Measurements from ENCODE around the gene TRPV3. TPM values are rescaled to one million over a fixed set of nuclear protein-coding genes. Genes with fewer than 3 reads are reported as not detected.

Gene TRPV3
- total RNA-seq, 4 donors from 2014 or later = 4.2 to 21.4 (median 9.7) TPM

DNA sequence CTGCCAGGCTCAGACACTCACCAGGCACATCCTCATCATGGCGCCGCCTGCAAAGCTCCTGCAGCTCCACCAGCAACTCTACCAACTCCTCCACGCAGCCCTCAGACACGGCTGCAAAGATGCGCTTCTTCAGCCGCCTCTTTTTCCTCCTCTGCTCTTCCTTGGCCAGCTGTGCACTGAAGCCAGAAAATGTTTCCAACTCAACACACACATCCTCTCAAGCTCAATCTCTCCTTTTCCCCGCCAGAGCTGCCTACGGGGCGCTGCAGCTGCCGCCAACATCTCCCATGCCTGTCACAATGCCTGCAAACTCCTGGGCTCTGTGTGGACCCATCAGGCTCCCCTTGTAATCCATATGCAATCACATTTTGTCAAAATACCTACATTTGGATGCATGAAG, 14.2 kb downstream of the TRPV3 start:
- DNase-seq (ENCODE audit: low spot score in 2 of 2) = no peak
- Histone ChIP-seq H3K27ac (no peak overlapping the region), H3K9me3 (no peaks in the 10 kb centered on the region), H3K27me3 (no peaks in the 10 kb centered on the region), H3K4me3 (no peak overlapping the region), H3K36me3 (no peaks in the 10 kb centered on the region), H3K4me1 (peaks cover 0 to 3% (median 0%) of the 10 kb centered on the region in 4 donors)
- TF ChIP-seq CTCF (IDR thresholded peaks at IDR 0.05) (no peak), POLR2A (IDR thresholded peaks at IDR 0.05) (no peak), EP300 (IDR thresholded peaks at IDR 0.05) (no peak)
- 73 to 82% methylated on average over 10 of the region's 10 CpGs for WGBS, 2 donors

DNA sequence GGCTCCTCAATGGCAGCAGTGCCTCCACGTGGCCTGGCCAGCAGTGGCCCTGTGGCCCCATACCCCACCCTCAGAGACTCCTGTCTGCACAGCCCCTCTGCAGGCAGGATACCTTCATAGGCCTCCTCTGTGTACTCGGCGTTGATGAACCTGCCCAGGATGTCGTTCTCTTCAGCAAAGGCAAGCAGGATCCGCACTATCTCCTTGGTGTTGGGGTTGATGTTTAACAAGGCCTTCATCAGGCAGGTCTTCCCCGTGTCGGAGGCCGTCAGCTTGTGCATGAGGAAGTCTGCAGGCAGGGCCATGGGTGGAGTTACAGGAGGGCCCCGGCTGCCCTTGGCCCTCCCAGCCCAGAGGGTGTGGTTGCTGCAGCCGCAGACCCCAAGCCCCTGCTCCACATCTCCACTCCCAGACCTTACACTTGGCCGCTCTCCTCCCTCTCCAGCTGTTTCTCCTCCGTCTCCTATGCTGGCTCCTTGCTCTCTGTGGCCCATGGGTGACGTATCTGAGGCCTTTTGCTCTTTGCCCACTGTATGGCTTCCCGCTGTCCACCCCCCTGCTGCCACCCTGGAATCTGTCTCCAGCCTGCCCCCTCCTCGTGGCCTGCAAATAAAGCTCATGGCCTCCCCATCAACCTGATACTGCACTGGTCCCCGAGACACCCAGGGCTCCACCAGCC, 15.1 kb downstream of the TRPV3 start:
- WGBS, 2 donors = 81 to 83% methylated on average over 14 to 16 of the region's 16 CpGs
- Histone ChIP-seq H3K27ac (no peak overlapping the region), H3K36me3 (no peaks in the 10 kb centered on the region), H3K9me3 (no peaks in the 10 kb centered on the region), H3K4me3 (no peak overlapping the region), H3K4me1 (peaks cover 0 to 3% (median 0%) of the 10 kb centered on the region in 4 donors), H3K27me3 (no peaks in the 10 kb centered on the region)
- TF ChIP-seq EP300 (IDR thresholded peaks at IDR 0.05) = no peak
- no peak for DNase-seq (ENCODE audit: low spot score in 2 of 2)

DNA sequence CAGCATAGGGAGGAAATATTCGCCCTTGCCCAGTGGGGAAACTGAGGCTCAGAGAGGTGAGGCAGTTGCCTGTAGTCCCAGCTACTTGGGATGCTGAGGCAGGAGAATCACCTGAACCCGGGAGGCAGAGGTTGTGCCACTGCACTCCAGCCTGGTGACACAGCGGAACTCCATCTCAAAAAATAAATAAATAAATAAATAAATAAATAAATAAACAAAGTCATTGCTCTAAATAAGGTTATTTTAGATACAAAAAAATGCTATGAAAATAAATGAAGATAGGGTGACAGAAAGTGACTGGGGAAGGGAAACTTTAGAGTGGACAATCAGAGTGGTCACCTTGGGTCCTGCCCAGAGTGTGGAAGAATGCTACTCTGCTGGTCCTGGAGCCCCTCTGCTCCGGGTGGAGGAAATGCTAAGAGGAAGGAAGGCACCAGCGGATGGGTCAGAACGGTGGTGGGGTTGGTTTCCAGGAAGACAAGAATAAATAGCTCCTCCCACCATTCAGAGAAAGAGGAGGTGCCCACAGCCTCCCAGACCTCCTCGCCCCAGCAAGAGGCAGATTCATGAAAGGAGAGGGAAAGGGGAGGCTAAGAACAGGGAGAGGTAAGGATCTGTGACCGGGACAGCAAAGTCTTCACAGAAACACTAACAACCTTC, 17.6 kb downstream of the TRPV3 start:
- no peaks in the 10 kb centered on the region for H3K36me3 ChIP-seq
- H3K27ac ChIP-seq = no peak overlapping the region
- H3K4me3 ChIP-seq = no peak overlapping the region
- no peaks in the 10 kb centered on the region for H3K27me3 ChIP-seq
- H3K4me1 ChIP-seq = peaks cover 0 to 22% (median 0%) of the 10 kb centered on the region in 4 donors
- 67 to 72% methylated on average over 8 of the region's 8 CpGs for WGBS, 2 donors
- no peaks in the 10 kb centered on the region for H3K9me3 ChIP-seq
- no peak for DNase-seq (ENCODE audit: low spot score in 2 of 2)
- no peak for TF ChIP-seq POLR2A (IDR thresholded peaks at IDR 0.05)
- no peak for TF ChIP-seq CTCF (IDR thresholded peaks at IDR 0.05)
- no peak for TF ChIP-seq EP300 (IDR thresholded peaks at IDR 0.05)

GRCh38 chr17:3536716-3537115, 20.9 kb downstream of the TRPV3 start:
- no peaks in the 10 kb centered on the region for H3K27me3 ChIP-seq
- WGBS, 2 donors = 69 to 76% methylated on average over 5 of the region's 5 CpGs

More at GRCh38 chr17:3536716-3537115, 20.9 kb downstream of the TRPV3 start:
- TF ChIP-seq EP300 (IDR thresholded peaks at IDR 0.05) (no peak), CTCF (IDR thresholded peaks at IDR 0.05) (no peak), POLR2A (IDR thresholded peaks at IDR 0.05) (no peak)
- Histone ChIP-seq H3K4me1 (peaks cover 0 to 41% (median 2%) of the 10 kb centered on the region in 4 donors), H3K27ac (peak overlapping the region in 3 of 4 donors; percentile 82 to 96 (median 88)), H3K36me3 (no peaks in the 10 kb centered on the region), H3K9me3 (no peaks in the 10 kb centered on the region), H3K4me3 (no peak overlapping the region)
- no peak for DNase-seq (ENCODE audit: low spot score in 2 of 2)
